ENCODE results near the gene EXT2. TPM values are rescaled to one million over a fixed set of nuclear protein-coding genes. Genes with fewer than 3 reads are reported as not detected.
A peak's percentile ranks its signal among the peaks of the same experiment; 100 is the strongest.

Gene EXT2
- total RNA-seq, 3 donors from 2014 or later: 82.1 to 108 (median 96.9) TPM

DNA sequence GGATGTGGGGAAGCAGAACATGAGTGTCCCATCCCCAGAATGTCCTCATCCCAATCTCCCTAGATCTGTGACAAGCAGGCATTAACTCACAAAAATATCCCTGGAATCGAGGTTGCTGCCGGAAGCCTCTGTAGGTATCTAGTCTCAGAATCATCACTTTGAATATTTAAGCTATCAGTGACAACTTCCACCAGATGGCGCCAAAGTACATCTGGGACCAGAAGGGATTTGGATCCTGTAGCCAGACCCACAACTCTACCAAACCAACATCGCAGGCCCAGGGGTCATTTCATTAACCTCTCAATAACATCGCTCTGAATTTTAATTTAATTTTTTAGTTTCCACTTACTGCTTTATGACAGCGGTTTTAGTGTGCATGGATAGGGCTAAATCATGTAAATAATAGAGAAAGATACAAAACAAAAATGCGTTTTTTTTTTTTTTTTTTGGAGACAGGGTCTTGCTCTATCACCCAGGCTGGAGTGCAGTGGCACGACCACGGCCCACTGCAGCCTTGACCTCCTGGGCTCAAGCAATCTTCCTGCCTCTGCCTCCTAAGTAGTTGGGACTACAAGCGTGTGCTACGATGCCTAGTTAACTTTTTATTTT lies 1.1 kb upstream of the EXT2 start:
- intact Hi-C loops (cut with DNase I; ENCODE audit: low total_unique reads): no loop called here
- Histone ChIP-seq H3K9me3 (no peaks in the 10 kb centered on the region), H3K36me3 (no peaks in the 10 kb centered on the region), H3K27ac (no peak overlapping the region), H3K4me1 (no peaks in the 10 kb centered on the region), H3K4me3 (no peak overlapping the region), H3K27me3 (no peaks in the 10 kb centered on the region)
- TF ChIP-seq POLR2AphosphoS5 (IDR thresholded peaks at IDR 0.05): no peak
- TF ChIP-seq, protein P1, sequence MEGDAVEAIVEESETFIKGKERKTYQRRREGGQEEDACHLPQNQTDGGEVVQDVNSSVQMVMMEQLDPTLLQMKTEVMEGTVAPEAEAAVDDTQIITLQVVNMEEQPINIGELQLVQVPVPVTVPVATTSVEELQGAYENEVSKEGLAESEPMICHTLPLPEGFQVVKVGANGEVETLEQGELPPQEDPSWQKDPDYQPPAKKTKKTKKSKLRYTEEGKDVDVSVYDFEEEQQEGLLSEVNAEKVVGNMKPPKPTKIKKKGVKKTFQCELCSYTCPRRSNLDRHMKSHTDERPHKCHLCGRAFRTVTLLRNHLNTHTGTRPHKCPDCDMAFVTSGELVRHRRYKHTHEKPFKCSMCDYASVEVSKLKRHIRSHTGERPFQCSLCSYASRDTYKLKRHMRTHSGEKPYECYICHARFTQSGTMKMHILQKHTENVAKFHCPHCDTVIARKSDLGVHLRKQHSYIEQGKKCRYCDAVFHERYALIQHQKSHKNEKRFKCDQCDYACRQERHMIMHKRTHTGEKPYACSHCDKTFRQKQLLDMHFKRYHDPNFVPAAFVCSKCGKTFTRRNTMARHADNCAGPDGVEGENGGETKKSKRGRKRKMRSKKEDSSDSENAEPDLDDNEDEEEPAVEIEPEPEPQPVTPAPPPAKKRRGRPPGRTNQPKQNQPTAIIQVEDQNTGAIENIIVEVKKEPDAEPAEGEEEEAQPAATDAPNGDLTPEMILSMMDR (IDR thresholded peaks at IDR 0.05): peak; percentile 36 to 78 (median 62)
- peak; percentile 57 to 76 for DNase-seq (ENCODE audit: low spot score in 2 of 2)

DNA sequence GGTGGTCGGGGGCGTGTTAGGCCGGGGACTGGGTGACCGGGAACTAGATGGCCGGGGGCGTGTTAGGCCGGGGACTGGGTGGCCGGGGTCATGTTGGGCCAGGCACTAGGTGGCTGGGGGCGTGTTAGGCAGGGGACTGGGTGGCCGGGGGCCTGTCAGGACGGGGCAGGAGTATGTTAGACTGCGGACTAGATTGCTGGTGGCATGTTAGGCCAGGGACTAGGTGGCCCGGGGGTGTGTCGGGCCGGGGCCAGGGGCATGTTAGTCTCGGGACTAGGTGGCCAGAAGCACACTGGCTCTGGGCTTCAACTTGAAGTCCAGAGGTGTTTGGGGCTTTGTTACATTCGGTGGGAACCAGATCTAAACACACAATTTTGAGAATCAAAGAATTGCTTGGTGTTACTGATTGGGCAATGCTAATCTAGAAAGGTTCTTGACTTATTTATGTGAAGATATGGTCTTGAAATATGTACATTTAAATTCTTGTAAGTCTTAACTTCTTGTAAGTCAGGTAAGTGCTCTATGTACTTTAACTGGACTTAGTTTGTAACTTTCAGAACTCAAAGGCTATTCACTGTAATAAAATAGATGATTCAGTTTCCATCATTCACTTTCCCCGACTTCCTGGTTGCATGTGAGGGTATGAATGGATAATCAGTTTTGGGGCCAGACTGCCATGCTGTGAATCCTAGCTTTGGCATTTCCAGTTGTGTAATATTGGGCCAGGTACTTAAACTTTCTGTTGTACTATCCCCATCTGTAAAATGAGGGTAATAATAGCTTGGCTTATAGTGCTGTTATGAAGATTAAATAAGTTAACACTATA lies 1.1 kb downstream of the EXT2 start:
- no peak for DNase-seq (ENCODE audit: low spot score in 2 of 2)
- peak overlapping the region in 1 of 2 donors; percentile 81 for H3K27ac ChIP-seq
- TF ChIP-seq POLR2A (IDR thresholded peaks at IDR 0.05) (no peak), POLR2AphosphoS5 (IDR thresholded peaks at IDR 0.05) (no peak)
- TF ChIP-seq, protein P1 (IDR thresholded peaks at IDR 0.05): no peak
- H3K27me3 ChIP-seq: no peaks in the 10 kb centered on the region
- no peaks in the 10 kb centered on the region for H3K9me3 ChIP-seq
- peak overlapping the region; percentile 83 to 90 (median 88) for H3K4me3 ChIP-seq
- H3K36me3 ChIP-seq: no peaks in the 10 kb centered on the region
- intact Hi-C loops (cut with DNase I; ENCODE audit: low total_unique reads): no loop called here
- H3K4me1 ChIP-seq: no peaks in the 10 kb centered on the region

DNA sequence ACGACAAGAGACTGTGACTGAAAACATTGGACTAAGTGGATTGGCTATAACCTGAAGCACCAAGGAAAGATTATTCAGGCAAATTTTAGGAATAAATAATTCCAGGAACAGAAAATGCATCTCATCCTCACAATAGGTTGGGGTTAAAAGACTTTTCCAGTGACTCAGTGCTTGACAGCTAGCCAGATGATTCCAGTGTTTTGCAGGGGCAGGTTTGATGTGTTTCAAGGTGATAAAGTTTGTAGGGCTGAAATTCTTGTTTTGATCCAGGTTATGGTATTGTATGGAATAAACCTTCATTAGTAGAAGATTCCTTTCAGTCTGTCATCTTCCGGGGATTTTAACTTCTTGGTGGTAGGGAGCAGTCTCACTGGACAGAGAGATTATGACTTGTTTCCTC lies 2.3 kb downstream of the EXT2 start:
- Histone ChIP-seq H3K27me3 (no peaks in the 10 kb centered on the region), H3K4me1 (no peaks in the 10 kb centered on the region), H3K9me3 (no peaks in the 10 kb centered on the region), H3K27ac (no peak overlapping the region), H3K36me3 (no peaks in the 10 kb centered on the region), H3K4me3 (no peak overlapping the region)
- intact Hi-C loops (cut with DNase I; ENCODE audit: low total_unique reads): no loop called here
- TF ChIP-seq POLR2AphosphoS5 (IDR thresholded peaks at IDR 0.05): no peak
- no peak for TF ChIP-seq POLR2A (IDR thresholded peaks at IDR 0.05)
- TF ChIP-seq, protein P1 (IDR thresholded peaks at IDR 0.05): no peak
- no peak for DNase-seq (ENCODE audit: low spot score in 2 of 2)

DNA sequence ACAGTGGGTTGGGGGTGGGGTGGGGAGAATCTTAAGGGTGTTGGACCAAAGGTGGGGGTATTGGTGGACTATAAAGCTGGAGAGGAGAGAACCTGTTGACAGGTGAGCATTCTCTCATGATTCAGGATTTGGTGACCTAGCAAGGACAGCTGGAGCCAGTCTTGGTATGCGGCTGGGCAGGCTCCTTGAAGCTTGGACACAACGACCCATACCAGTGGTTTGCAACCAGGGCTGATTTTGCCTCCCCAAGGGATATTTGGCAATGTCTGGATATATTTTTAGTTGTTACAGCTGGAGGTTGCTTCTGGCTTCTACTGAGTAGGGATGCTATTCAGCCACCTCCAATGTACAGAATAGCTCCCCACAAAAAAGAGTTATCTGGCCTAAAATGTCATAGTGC lies 5.6 kb downstream of the EXT2 start:
- Histone ChIP-seq H3K4me1 (no peaks in the 10 kb centered on the region), H3K27me3 (no peaks in the 10 kb centered on the region), H3K4me3 (no peak overlapping the region), H3K9me3 (no peaks in the 10 kb centered on the region), H3K36me3 (no peaks in the 10 kb centered on the region), H3K27ac (no peak overlapping the region)
- intact Hi-C loops (cut with DNase I; ENCODE audit: low total_unique reads): no loop called here
- no peak for DNase-seq (ENCODE audit: low spot score in 2 of 2)
- TF ChIP-seq, protein P1 (IDR thresholded peaks at IDR 0.05): no peak
- no peak for TF ChIP-seq POLR2AphosphoS5 (IDR thresholded peaks at IDR 0.05)
- no peak for TF ChIP-seq POLR2A (IDR thresholded peaks at IDR 0.05)
